ENCODE measurements around the gene EXT2.
A peak's percentile ranks its signal among the peaks of the same experiment; 100 is the strongest.

- peak; percentile 90 for TF ChIP-seq CTCF (CRISPR knock-in tag; IDR thresholded peaks at IDR 0.05)
- TF ChIP-seq TCF7 (IDR thresholded peaks at IDR 0.05; ENCODE audit: low read depth) = no peak
Measured at GRCh38 chr11:44095506-44096359, at the start of gene EXT2.
